Gastroesophageal sphincter (tissue), 4 donors: ENCODE measurements around the gene CUBN. TPM values are rescaled to one million over a fixed set of nuclear protein-coding genes. Genes with fewer than 3 reads are reported as not detected.

Source experiments
- ATAC-seq: fragments of 150-250 bp; one replicate; pipeline ENCODE4 v1.9.1; 2016; ENCODE audit warnings: mild to moderate bottlenecking, moderate library complexity
- H3K27ac ChIP-seq, 4 donors: fragments of 200-600 bp; sonication (generic) in 3 of 4; 1 replicate in 3 of 4; 2 replicates in 1 of 4; pipeline ENCODE4 v1.5.1; 2016 to 2019
- H3K27me3 ChIP-seq: fragments of 200-600 bp; sonication (generic); one replicate; pipeline ENCODE4 v1.5.1; 2019
- H3K36me3 ChIP-seq, 2 donors: fragments of 200-600 bp; sonication (generic); one replicate each; pipeline ENCODE4 v1.5.1; 2019; ENCODE audit warnings: control low read depth in 1 of 2
- H3K4me1 ChIP-seq, 3 donors: fragments of 200-600 bp; sonication (generic); 1 replicate in 2 of 3; 2 replicates in 1 of 3; pipeline ENCODE4 v1.5.1; 2016 to 2019; ENCODE audit warnings: control low read depth in 2 of 3
- H3K4me3 ChIP-seq, 2 donors: fragments of 200-600 bp; sonication (generic); one replicate each; pipeline ENCODE4 v1.5.1; 2019; ENCODE audit warnings: mild to moderate bottlenecking in 1 of 2, moderate library complexity in 1 of 2
- H3K9me3 ChIP-seq, 3 donors: fragments of 200-600 bp; sonication (generic); one replicate each; pipeline ENCODE4 v1.5.1; 2017 to 2019; ENCODE audit warnings: control low read depth in 2 of 3
- EP300 ChIP-seq: sonication (generic); formaldehyde crosslinking; IDR thresholded peaks from one replicate; pipeline ENCODE4 v1.6.1; 2017; ENCODE audit warnings: antibody characterized with exemption, mild to moderate bottlenecking
- POLR2A ChIP-seq, 2 donors: fragments of 450-650 bp; IDR thresholded peaks; one replicate each; pipeline ENCODE4 v1.6.1; 2017; ENCODE audit warnings: antibody characterized with exemption in 2 of 2, mild to moderate bottlenecking in 2 of 2, moderate library complexity in 1 of 2
- POLR2AphosphoS5 ChIP-seq: sonication (generic); formaldehyde crosslinking; IDR thresholded peaks from one replicate; pipeline ENCODE4 v1.6.1; 2017; ENCODE audit warnings: antibody characterized with exemption
- WGBS, 2 donors: methylation state at CpG; one replicate each; pipeline ENCODE4 v1.1.5; 2018; ENCODE audit warnings: low coverage in 1 of 2; 5-methylcytosine and 5-hydroxymethylcytosine counted together
- small RNA-seq, 4 donors: library from RNA; depleted of rRNA; stranded (forward); fragments of <200 nt; gene quantifications; one replicate each; pipeline ENCODE3, GENCODE V24; 2016
- total RNA-seq, 4 donors: library from RNA; depleted of rRNA; stranded (reverse); fragments of >200 nt; gene quantifications; one replicate each; pipeline ENCODE4 v1.1.0, GENCODE V29; 2016
- TF ChIP-seq, protein P1 (sequence below), 4 experiments: fragments of 200-600 bp in 2 of 4; fragments of 450-650 bp in 2 of 4; sonication (generic) in 1 of 4; IDR thresholded peaks; one replicate each; pipeline ENCODE4 v1.5.1; 2017 to 2019; ENCODE audit warnings: antibody characterized with exemption in 4 of 4, mild to moderate bottlenecking in 2 of 4, moderate library complexity in 2 of 4

The CUBN gene
- total RNA-seq, 4 donors from 2014 or later: 0.37 to 2.8 (median 1.6) TPM

DNA sequence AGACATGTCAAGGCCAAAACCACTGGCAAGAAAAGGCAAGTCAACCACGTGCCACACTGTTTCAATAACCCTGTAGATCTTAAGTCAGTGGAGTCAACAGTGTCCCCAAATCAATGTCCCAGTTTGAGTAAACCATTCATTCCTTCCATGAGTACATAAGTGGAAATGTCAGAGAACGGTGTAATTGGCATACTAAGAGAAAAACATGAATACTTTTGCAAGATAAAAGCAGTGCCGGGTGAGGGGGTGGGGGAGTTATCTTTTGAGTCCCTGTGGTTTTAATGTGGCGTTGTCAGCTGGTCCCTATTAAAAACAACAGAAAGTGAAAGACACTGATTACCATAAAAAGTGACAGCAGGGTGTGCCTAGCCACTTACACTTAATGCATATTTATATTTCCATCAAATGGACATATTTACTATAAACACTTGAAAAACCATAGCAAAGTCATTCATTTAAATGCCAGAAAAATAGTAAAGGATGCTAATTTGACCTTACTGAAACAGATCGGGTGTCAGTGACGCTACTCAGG lies 350.2 kb downstream of the CUBN start:
- 48 to 51% methylated on average over 5 to 6 of the region's 6 CpGs for WGBS, 2 donors
- Histone ChIP-seq H3K36me3 (peaks cover 0 to 16% of the 10 kb centered on the region in 2 donors), H3K27ac (no peak overlapping the region), H3K4me1 (peaks cover 0 to 15% (median 0%) of the 10 kb centered on the region in 3 donors), H3K4me3 (no peak overlapping the region), H3K9me3 (no peaks in the 10 kb centered on the region), H3K27me3 (no peaks in the 10 kb centered on the region)
- ATAC-seq: no peak
- TF ChIP-seq POLR2A (IDR thresholded peaks at IDR 0.05) (no peak), EP300 (no peak), POLR2AphosphoS5 (no peak)
- TF ChIP-seq, protein P1, sequence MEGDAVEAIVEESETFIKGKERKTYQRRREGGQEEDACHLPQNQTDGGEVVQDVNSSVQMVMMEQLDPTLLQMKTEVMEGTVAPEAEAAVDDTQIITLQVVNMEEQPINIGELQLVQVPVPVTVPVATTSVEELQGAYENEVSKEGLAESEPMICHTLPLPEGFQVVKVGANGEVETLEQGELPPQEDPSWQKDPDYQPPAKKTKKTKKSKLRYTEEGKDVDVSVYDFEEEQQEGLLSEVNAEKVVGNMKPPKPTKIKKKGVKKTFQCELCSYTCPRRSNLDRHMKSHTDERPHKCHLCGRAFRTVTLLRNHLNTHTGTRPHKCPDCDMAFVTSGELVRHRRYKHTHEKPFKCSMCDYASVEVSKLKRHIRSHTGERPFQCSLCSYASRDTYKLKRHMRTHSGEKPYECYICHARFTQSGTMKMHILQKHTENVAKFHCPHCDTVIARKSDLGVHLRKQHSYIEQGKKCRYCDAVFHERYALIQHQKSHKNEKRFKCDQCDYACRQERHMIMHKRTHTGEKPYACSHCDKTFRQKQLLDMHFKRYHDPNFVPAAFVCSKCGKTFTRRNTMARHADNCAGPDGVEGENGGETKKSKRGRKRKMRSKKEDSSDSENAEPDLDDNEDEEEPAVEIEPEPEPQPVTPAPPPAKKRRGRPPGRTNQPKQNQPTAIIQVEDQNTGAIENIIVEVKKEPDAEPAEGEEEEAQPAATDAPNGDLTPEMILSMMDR (IDR thresholded peaks at IDR 0.05): no peak

DNA sequence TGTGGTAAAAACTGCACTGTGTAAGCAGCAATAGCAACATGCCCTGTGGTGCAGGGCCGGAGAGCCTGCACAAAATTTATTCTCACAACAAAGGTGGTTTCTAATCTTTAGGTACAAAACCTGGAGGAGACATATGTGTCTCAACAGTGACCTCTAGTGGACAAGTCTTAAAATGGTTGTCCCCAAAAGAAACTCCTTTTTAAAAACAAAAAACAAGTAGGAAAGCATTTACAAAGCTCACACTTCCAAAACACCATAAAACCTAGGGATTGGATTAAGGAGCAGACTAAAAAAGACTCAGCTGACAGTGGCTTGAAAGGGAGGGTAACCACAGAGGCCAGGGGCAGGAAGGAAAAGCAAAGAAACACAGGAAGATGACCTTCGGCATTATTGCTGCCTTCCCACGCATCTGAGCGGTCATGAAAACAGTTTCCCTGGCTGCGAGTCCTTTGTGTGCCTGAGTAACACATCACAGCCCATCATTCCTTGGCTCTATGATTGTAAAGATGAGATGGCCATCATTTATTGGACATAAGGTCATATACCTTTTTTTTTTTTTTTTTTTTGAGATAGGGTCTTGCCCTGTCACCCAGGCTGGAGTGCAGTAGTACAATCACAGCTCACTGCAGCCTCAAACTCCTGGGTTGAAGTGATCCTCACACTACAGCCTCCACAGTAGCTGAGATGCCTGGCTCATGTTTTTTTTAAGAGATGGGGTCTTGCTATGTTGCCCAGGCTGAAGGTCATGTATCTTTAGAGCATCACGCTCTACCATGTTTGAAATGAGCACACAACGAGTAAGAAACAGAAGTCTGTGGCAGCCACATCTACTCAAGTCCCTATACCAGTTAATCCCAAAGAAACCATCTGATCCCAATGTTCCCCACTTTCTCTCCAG lies 351.9 kb downstream of the CUBN start:
- 52 to 56% methylated on average over 5 to 7 of the region's 7 CpGs for WGBS, 2 donors

DNA sequence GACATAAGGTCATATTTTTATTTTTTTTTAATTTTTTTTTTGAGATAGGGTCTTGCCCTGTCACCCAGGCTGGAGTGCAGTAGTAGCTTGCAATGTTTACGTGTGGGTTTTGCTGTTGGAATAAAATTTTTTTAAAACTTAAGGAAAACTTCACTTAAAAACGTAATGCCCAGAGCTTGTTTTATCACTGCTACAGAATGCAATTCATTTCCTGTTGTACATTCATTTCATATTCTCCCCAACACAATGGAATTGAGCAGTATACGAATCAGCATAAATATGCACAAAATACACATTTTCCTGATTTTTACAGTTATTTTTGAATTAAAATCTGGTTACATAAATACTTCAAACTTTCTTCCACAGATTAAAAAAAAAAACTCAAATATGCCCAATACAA lies 352.7 kb downstream of the CUBN start:
- peaks cover 0 to 15% (median 0%) of the 10 kb centered on the region in 3 donors for H3K4me1 ChIP-seq
- H3K9me3 ChIP-seq: no peaks in the 10 kb centered on the region
- no peaks in the 10 kb centered on the region for H3K27me3 ChIP-seq
- WGBS, 2 donors: 63% methylated on average over 3 of the region's 3 CpGs
- no peak overlapping the region for H3K4me3 ChIP-seq
- H3K27ac ChIP-seq: no peak overlapping the region
- no peak for ATAC-seq
- peaks cover 0 to 16% of the 10 kb centered on the region in 2 donors for H3K36me3 ChIP-seq
- TF ChIP-seq, protein P1 (IDR thresholded peaks at IDR 0.05): no peak
- TF ChIP-seq POLR2A (IDR thresholded peaks at IDR 0.05): no peak
- no peak for TF ChIP-seq EP300
- no peak for TF ChIP-seq POLR2AphosphoS5

More for the DNA sequence above, 351.9 kb downstream of the CUBN start:
- H3K36me3 ChIP-seq: peaks cover 0 to 16% of the 10 kb centered on the region in 2 donors
- no peaks in the 10 kb centered on the region for H3K9me3 ChIP-seq
- H3K27ac ChIP-seq: no peak overlapping the region
- no peak overlapping the region for H3K4me3 ChIP-seq
- H3K27me3 ChIP-seq: no peaks in the 10 kb centered on the region
- peak; percentile 48 for ATAC-seq
- TF ChIP-seq POLR2A (IDR thresholded peaks at IDR 0.05) (no peak), POLR2AphosphoS5 (no peak)
- TF ChIP-seq, protein P1 (IDR thresholded peaks at IDR 0.05): peak; percentile 56 to 73 (median 64)
- peaks cover 0 to 15% (median 0%) of the 10 kb centered on the region in 3 donors for H3K4me1 ChIP-seq

Small RNAs within 50 kb of the gene (small RNA-seq; reads per million reads assigned to genes)
- 0 reads per million in 4 donors for gene AC067747.1

Other genes with a start within 250 kb of the CUBN start
- 1 to 10 TPM; 4.5 to 6.4 (median 5.3) TPM for gene TRDMT1, start 71.9 kb upstream of the CUBN start, total RNA-seq
- gene VIM, start 98.4 kb upstream of the CUBN start, total RNA-seq: 1,000 to 10,000 TPM; 1,560 to 2,767 (median 2,026) TPM